ENCODE measurements around the gene PHACTR3.

PHACTR3 gene

DNA sequence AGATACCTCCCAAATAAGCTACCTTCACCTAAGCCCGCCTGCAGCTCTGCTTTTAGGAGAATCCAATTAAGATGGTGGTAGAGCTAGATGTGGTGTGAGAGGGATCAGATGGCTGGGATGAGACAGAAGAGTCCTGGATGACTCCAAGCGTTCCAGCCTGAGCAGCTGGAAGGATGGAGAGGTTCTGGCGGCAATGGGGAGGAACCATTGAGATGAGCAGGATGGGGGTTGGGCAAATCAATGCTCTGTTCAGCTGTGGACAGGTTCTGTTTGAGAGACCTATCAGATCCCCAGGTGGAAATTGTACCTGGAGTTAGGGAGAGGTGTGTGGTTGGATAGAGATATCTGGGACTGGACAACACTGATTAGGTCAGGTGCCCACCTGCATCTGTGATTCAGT lies 23.0 kb downstream of the PHACTR3 start:
- no peak overlapping the region for H3K27ac ChIP-seq
- TF ChIP-seq, protein P1, sequence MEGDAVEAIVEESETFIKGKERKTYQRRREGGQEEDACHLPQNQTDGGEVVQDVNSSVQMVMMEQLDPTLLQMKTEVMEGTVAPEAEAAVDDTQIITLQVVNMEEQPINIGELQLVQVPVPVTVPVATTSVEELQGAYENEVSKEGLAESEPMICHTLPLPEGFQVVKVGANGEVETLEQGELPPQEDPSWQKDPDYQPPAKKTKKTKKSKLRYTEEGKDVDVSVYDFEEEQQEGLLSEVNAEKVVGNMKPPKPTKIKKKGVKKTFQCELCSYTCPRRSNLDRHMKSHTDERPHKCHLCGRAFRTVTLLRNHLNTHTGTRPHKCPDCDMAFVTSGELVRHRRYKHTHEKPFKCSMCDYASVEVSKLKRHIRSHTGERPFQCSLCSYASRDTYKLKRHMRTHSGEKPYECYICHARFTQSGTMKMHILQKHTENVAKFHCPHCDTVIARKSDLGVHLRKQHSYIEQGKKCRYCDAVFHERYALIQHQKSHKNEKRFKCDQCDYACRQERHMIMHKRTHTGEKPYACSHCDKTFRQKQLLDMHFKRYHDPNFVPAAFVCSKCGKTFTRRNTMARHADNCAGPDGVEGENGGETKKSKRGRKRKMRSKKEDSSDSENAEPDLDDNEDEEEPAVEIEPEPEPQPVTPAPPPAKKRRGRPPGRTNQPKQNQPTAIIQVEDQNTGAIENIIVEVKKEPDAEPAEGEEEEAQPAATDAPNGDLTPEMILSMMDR (conservative IDR thresholded peaks at IDR 0.05) = no peak
- no peak for TF ChIP-seq ZFX (IDR thresholded peaks at IDR 0.05)

GRCh38 chr20:59628171-59628570 lies 23.8 kb downstream of the PHACTR3 start:
- no peak overlapping the region for H3K27ac ChIP-seq
- no peak for TF ChIP-seq ZFX (IDR thresholded peaks at IDR 0.05)
- TF ChIP-seq, protein P1 (conservative IDR thresholded peaks at IDR 0.05) = no peak

DNA sequence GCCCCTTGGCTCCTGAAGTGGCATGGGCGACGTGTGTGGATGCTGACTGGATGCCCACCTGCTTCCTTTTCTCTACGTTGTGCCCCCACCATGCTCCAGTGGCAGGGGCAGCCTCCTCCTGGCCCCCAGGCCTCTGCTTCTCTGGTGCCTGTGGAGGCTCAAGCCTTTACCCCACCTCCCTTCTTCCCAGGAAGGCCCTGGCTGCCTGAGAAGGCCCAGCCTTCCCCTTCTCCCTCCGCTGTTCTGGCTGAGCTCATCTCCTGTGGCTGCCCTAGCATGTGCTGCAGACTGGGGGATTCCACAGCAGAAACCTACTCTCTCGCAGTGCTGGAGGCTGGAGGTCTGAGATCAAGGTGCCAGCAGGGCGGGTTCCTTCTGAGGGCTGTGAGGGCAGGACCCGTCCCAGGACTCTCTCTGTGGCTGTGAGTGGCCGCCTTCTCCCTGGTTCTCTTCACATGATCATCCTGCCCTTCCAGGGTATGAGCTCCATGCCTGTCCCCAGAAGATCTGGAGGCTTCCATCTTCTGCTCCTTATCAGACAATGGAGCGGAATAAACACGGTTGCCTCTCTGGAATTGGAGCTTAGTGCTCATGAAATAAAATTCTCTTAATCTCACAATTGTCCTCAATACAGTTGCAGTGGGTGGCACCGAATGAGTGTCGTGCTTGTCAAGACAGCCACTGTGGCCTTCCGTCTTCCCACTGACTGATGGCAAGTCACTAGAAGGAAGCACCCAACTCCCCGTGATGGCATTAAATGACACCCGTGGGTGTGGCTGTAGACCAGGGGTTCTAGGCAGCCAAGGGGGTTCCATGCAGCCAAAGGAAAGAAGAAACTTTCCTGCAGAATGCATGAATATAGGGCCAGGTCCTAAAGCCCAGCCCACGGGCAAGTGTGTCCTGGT lies 25.1 kb downstream of the PHACTR3 start:
- TF ChIP-seq, protein P1 (conservative IDR thresholded peaks at IDR 0.05) = no peak
- no peak for TF ChIP-seq ZFX (IDR thresholded peaks at IDR 0.05)
- H3K27ac ChIP-seq = no peak overlapping the region

GRCh38 chr20:59630526-59630925 lies 26.2 kb downstream of the PHACTR3 start:
- TF ChIP-seq, protein P1 (conservative IDR thresholded peaks at IDR 0.05) = no peak
- no peak for TF ChIP-seq ZFX (IDR thresholded peaks at IDR 0.05)
- H3K27ac ChIP-seq = no peak overlapping the region

- no peak for TF ChIP-seq ZFX (IDR thresholded peaks at IDR 0.05)
- TF ChIP-seq, protein P1 (conservative IDR thresholded peaks at IDR 0.05) = no peak
- no peak overlapping the region for H3K27ac ChIP-seq
These were observed 27.6 kb downstream of the PHACTR3 start for GRCh38 chr20:59631751-59632540.

GRCh38 chr20:59632541-59633113 lies 28.3 kb downstream of the PHACTR3 start:
- no peak overlapping the region for H3K27ac ChIP-seq
- TF ChIP-seq ZFX (IDR thresholded peaks at IDR 0.05) = no peak
- TF ChIP-seq, protein P1 (conservative IDR thresholded peaks at IDR 0.05) = no peak

Measured in C4-2B (cell line).